Thymus (tissue), 11 donors: ENCODE results near the gene TGM3. TPM values are rescaled to one million over a fixed set of nuclear protein-coding genes. Genes with fewer than 3 reads are reported as not detected.

Source experiments
- DNase-seq, 9 donors: peaks; one replicate each; pipeline ENCODE4 v3.0.0-alpha.2; 2013; ENCODE audit warnings: low spot score in 9 of 9, low read depth in 6 of 9, missing footprints in 1 of 9
- H3K27ac ChIP-seq, 2 donors: one replicate each; pipeline ENCODE4 v1.5.1; 2013; ENCODE audit warnings: control low read depth in 1 of 2, low read depth in 1 of 2, low read length in 1 of 2, mild to moderate bottlenecking in 1 of 2, moderate library complexity in 1 of 2
- H3K27me3 ChIP-seq, 2 donors: one replicate each; pipeline ENCODE4 v1.5.1; 2013; ENCODE audit warnings: low read length in 1 of 2; ENCODE audit not compliant: control insufficient read depth in 2 of 2, insufficient read depth in 1 of 2
- H3K36me3 ChIP-seq, 2 donors: one replicate each; pipeline ENCODE4 v1.5.1; 2013; ENCODE audit warnings: low read length in 1 of 2, mild to moderate bottlenecking in 1 of 2, moderate library complexity in 1 of 2; ENCODE audit not compliant: control insufficient read depth in 2 of 2, insufficient read depth in 2 of 2
- H3K4me1 ChIP-seq, 2 donors: one replicate each; pipeline ENCODE4 v1.5.1; 2013; ENCODE audit warnings: low read length in 2 of 2; ENCODE audit not compliant: control insufficient read depth in 2 of 2, insufficient read depth in 2 of 2
- H3K4me3 ChIP-seq, 2 donors: one replicate each; pipeline ENCODE4 v1.5.1; 2013; ENCODE audit warnings: low read length in 2 of 2, control low read depth in 1 of 2, mild to moderate bottlenecking in 1 of 2
- H3K9me3 ChIP-seq, 2 donors: one replicate each; pipeline ENCODE4 v1.5.1; 2013; ENCODE audit warnings: low read length in 1 of 2, mild to moderate bottlenecking in 1 of 2; ENCODE audit not compliant: control insufficient read depth in 2 of 2, insufficient read depth in 1 of 2
- WGBS: extraction: QIAGEN DNeasy Blood & Tissue Kit; methylation state at CpG from one replicate; pipeline ENCODE4 v1.1.7; 2013; 5-methylcytosine and 5-hydroxymethylcytosine counted together
- polyA plus RNA-seq: library from polyadenylated mRNA; stranded (reverse); fragments of 200-250 nt; gene quantifications from one replicate; pipeline ENCODE4 v1.2.3, GENCODE V29; 2013
- total RNA-seq: library from RNA; stranded (reverse); fragments of 120-200 nt; gene quantifications from one replicate; pipeline ENCODE4 v1.2.4, GENCODE V29; 2013
- donor health status: healthy.

The TGM3 gene
- total and polyA plus RNA-seq, 2 donors, result 0.28 to 0.66 TPM

DNA sequence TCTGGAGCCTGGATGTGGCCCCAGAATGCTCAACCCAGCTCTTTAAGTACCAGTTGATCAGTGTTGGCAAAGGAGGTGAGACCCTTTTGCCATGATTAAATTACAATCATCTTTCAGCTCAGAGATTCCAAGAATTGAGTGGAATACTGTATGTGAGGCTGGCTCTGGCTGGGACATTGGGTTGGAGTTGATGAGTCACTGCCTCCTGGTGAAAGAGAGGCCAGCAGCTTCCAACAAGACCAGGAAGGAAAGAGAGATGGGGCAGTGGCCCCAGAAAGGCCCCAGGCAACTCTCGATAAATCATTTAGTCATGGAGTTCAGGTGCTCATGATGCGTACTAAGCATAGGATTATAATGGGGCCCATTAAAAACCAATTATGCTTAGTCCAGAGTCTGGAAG, 87.0 kb downstream of the TGM3 start:
- Histone ChIP-seq H3K27me3 (no peaks in the 10 kb centered on the region), H3K4me3 (no peak overlapping the region), H3K36me3 (no peaks in the 10 kb centered on the region), H3K27ac (no peak overlapping the region), H3K9me3 (peaks cover 0 to 7% of the 10 kb centered on the region in 2 donors), H3K4me1 (peaks cover 3 to 13% of the 10 kb centered on the region in 2 donors)
- no peak for DNase-seq
- WGBS, result 95% methylated on average over 2 of the region's 2 CpGs

- Histone ChIP-seq H3K4me3 (no peak overlapping the region), H3K36me3 (no peaks in the 10 kb centered on the region), H3K27me3 (no peaks in the 10 kb centered on the region), H3K9me3 (peaks cover 0 to 7% of the 10 kb centered on the region in 2 donors), H3K27ac (no peak overlapping the region), H3K4me1 (peaks cover 0 to under 1% of the 10 kb centered on the region in 2 donors)
- 75% methylated on average over 5 of the region's 5 CpGs for WGBS
- DNase-seq, result no peak
These were observed 89.2 kb downstream of the TGM3 start for GRCh38 chr20:2385026-2385425.

DNA sequence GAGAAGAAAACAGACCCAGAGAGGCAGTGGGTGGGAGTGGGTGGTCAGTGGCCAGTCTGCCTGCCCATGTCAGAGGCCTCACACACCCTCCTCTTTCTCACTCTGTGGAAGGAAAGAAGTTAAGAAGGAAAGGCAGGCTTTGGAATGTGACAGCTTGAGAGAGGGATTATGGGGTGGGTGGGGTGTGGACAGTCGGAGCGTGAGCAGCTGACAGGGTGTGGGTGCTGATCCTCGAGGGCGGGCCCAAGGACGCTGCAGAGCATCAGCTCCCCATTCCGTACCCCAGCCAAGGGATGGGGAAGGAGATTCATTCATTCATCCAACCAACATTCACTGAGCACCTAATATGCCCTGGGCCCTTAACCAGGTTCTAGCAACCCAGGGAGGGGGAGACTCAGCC, 89.7 kb downstream of the TGM3 start:
- Histone ChIP-seq H3K36me3 (no peaks in the 10 kb centered on the region), H3K27me3 (no peaks in the 10 kb centered on the region)

DNA sequence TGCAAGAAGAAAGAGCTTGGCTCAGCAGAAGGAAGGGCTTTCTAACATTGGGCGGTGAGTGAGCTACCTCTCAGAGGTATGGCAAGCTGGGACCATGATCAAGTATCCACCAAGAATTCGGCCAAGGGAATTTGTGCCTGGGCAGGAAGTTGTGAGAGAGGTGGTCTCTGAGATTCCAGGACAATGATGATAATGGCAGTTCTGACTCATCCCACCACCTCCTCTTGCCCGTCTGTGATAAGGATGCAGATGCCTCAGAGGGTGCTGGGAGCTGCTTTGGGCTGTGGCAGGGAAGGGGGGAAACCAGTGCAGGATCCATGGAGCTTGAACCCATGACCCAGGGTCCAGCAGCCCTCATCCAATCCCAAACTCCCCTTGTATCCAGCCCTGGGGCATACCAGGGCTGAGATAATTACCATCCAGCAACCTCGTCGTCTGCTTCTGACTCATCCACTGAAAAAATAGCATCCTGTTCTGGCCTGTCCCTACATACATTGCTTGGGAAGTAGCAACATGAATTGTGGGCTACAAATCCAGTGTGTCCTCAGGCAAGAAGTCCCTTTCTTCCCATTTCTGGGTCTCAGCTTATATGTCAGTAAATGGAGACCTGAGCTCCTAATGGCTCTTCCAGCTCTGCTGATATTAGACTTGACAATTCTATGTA, 90.8 kb downstream of the TGM3 start:
- no peaks in the 10 kb centered on the region for H3K36me3 ChIP-seq
- no peak overlapping the region for H3K4me3 ChIP-seq
- DNase-seq, result no peak
- H3K9me3 ChIP-seq, result peaks cover 0 to 7% of the 10 kb centered on the region in 2 donors
- H3K27me3 ChIP-seq, result no peaks in the 10 kb centered on the region
- WGBS, result 78% methylated on average over 5 of the region's 5 CpGs
- no peaks in the 10 kb centered on the region for H3K4me1 ChIP-seq
- no peak overlapping the region for H3K27ac ChIP-seq

More for the DNA sequence above, 89.7 kb downstream of the TGM3 start:
- 89% methylated on average over 6 of the region's 6 CpGs for WGBS
- no peaks in the 10 kb centered on the region for H3K4me1 ChIP-seq
- H3K27ac ChIP-seq, result no peak overlapping the region
- H3K4me3 ChIP-seq, result no peak overlapping the region
- H3K9me3 ChIP-seq, result peaks cover 0 to 7% of the 10 kb centered on the region in 2 donors
- no peak for DNase-seq

DNA sequence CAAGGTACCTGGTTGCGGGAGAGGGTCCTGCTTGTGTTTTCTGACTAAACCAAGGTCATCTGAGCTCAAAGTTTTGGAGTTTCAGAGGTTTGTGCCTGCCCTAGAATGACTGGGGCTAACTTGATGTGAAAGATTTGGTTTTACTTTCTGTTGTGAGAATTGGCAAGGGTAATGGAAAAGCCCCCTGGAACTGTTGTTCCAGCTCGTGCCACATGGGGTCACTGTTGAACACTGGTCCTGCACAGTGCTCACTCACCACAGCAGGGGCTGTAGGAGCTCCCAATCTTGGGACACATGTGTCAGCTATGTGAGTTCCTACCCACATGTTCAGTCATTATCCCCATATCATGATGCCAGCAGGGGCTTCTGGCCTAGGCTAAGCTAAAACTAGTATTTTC, 91.4 kb downstream of the TGM3 start:
- H3K27ac ChIP-seq, result no peak overlapping the region
- H3K4me3 ChIP-seq, result no peak overlapping the region
- no peaks in the 10 kb centered on the region for H3K36me3 ChIP-seq
- 48% methylated on average over 2 of the region's 2 CpGs for WGBS
- H3K9me3 ChIP-seq, result peaks cover 0 to 7% of the 10 kb centered on the region in 2 donors
- H3K27me3 ChIP-seq, result no peaks in the 10 kb centered on the region
- peak in 4 of 9 donors; percentile 13 to 44 (median 25) for DNase-seq
- no peaks in the 10 kb centered on the region for H3K4me1 ChIP-seq

DNA sequence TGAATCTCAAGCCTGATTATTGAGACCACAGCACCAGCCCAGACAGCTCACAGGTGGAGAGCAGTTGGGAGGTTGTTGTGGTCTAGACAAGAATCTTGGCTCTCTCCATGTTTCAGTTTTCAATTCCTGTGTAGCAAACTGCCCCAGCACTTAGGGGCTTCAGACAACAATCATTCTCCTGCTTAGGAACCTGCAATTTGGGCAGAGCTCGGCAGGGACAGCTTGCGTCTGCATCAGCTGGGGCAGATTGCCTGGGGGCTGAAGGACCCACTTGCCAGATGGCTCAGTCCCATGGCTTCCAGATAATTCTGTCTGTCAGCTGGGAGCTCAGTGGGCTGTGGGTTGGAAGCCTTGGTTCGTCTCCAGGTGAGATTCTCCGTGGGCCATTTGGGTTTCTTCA, 91.8 kb downstream of the TGM3 start:
- Histone ChIP-seq H3K4me3 (no peak overlapping the region), H3K27ac (no peak overlapping the region), H3K27me3 (no peaks in the 10 kb centered on the region), H3K36me3 (no peaks in the 10 kb centered on the region), H3K9me3 (peaks cover 0 to 7% of the 10 kb centered on the region in 2 donors), H3K4me1 (no peaks in the 10 kb centered on the region)
- WGBS, result 96% methylated on average over 4 of the region's 4 CpGs
- no peak for DNase-seq

Other genes starting within 250 kb of the TGM3 start
- gene STK35, start 194.2 kb upstream of the TGM3 start, total RNA-seq, result 5.4 TPM
- gene STK35, start 194.2 kb upstream of the TGM3 start, polyA plus RNA-seq, result 4.1 TPM
- gene TGM6, start 84.9 kb downstream of the TGM3 start, total RNA-seq, result not detected
- not detected for gene TGM6, start 84.9 kb downstream of the TGM3 start, polyA plus RNA-seq
- gene SNRPB, start 174.8 kb downstream of the TGM3 start, total RNA-seq, result 311 TPM
- gene SNRPB, start 174.8 kb downstream of the TGM3 start, polyA plus RNA-seq, result 149 TPM
- gene ZNF343, start 212.9 kb downstream of the TGM3 start, total RNA-seq, result 5.2 TPM
- gene ZNF343, start 212.9 kb downstream of the TGM3 start, polyA plus RNA-seq, result 5.4 TPM
- not detected for gene TMC2, start 240.6 kb downstream of the TGM3 start, total RNA-seq
- 0.05 TPM for gene TMC2, start 240.6 kb downstream of the TGM3 start, polyA plus RNA-seq